NCI-H1105 (cell line): ENCODE data around the gene DSCAML1.
"Not testable (repeated sequence)": the region's sequence is repeated elsewhere in the genome, so short reads cannot be mapped to it uniquely, and the experiment has no call there.

Experiments
- DNase-seq: peaks from one replicate; lab custom pipeline; 2025; lab: John Stamatoyannopoulos, UW

DSCAML1 gene

DNA sequence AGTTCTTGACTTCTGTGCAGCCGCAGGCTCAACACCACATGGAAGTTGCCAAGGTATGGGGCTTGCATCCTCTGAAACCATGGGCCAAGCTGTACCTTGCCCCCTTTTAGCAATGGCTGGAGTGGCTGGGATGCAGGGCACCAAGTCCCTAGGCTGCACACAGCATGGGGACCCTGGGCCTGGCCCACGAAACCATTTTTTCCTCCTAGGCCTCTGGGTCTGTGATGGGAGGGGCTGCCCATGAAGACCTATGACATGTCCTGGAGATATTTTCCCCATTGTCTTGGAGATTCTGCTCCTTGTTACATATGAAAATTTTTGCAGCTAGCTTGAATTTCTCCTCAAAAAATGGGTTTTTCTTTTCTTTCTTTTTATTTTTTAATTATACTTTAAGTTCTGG, 398.4 kb downstream of the DSCAML1 start:
- not testable (repeated sequence) for DNase-seq

DNA sequence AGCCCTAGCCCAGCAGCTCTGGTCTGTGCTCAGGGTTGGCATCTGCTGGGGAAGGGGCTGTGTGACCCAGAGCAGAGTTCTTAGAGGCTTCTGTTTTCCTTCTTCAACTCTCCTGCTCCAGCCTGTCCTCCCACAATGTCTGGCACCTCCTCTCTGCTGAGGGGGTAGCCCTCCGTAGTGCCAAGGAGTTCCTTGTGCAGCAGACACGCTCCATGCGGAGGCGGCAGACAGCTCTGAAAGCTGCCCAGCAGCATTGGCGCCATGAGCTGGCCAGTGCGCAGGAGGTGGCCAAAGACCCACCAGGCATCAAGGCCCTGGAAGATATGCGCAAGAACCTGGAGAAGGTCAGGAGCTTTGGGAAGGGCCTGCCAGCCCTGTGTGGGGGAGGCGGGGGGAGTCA, 400.0 kb downstream of the DSCAML1 start:
- DNase-seq, result no peak

GRCh38 chr11:117395476-117395875, 401.5 kb downstream of the DSCAML1 start:
- no peak for DNase-seq

GRCh38 chr11:117394221-117394925, 402.6 kb downstream of the DSCAML1 start:
- no peak for DNase-seq

DNA sequence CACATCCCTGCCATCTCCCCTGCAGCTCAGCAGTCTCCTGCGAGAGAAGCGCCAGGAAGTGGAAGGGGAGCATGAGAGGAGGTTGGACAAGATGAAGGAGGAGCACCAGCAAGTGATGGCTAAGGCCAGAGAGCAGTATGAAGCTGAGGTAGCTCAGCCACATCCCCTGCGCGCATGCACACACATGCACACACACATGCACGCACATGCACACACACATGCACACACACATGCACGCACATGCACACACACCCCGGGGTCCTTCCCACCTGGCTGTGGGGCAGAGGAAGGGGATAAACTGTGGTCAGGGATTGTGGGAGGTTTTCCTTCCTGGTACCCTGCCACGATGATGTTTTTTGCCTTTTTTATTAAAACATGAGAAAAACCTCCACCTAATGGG, 404.0 kb downstream of the DSCAML1 start:
- no peak for DNase-seq

- DNase-seq, result no peak
These were observed 404.9 kb downstream of the DSCAML1 start for GRCh38 chr11:117392001-117392690.

- no peak for DNase-seq
These were observed 405.8 kb downstream of the DSCAML1 start for GRCh38 chr11:117391181-117391580.

DNA sequence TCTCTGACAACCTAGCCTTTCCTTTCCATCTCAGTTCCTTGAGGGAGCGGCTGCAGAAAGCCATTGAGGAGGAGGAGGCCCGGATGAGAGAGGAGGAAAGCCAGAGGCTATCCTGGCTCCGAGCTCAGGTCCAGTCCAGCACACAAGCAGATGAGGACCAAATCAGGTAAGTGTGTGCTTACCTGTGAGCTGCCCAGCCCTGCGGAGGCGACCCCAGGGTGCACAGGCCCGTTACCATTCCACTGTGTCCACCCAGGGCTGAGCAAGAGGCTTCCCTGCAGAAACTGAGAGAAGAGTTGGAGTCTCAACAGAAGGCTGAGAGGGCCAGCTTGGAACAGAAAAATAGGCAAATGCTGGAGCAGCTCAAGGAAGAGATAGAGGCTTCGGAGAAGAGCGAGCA, 406.3 kb downstream of the DSCAML1 start:
- no peak for DNase-seq

- no peak for DNase-seq
These were observed 408.8 kb downstream of the DSCAML1 start for GRCh38 chr11:117387992-117388755.

DNA sequence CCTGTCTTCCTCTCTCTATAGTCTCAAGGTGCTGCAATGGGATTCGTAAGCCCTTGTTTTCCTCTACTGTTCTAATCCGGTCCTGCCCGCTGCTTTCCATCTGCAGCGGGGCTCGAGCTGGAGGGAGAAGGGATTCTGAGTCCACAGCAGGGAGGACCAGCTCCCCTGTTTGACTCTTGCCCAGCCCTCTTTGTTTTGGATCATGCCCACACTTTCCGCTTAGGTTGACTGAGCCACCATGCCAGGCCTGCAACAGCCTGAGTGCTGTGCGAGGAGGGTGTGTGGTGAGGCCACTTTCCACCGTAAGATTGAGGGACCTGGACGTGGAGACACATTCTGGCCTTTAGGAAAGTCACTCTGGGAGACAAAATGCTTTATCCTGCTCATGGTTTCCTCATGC, 411.1 kb downstream of the DSCAML1 start:
- DNase-seq, result no peak

DNA sequence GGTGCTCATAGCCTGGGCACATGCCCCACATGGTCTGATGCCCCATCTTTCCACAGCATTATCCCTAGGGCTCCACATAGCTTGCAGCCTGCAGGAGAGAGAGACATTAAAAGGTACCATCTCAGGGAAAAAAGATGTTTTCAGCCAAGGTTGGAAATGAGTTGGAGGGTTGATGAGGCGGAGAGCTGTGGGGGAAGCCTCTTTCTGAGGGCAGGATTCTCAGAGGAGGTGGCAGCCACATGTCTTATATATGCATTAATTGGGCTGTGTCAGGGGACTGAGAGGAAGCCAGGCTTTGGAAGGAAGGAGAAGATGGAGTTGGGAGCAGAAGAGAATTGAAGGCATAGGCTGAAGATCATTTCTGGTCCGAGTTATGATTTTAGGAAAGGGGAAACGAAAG, 411.5 kb downstream of the DSCAML1 start:
- DNase-seq, result no peak

DNA sequence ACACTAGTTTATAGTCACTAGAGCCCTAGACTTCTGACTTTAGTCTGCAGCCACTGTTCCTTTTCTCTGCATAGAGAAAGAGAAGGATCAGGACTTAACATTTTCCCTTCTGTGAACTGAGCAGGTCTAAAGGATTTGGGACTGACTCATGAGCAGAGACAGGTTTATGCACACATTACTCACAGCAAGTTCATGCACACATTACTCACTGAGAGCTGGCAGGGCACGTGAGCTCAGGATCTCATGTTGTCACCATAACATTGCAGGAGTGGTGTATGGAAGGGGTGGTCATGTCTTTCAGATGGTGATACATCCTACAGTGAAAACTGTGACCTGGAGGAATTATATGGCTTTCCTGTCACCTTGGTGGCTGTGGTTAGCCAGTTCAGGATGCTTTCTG, 413.0 kb downstream of the DSCAML1 start:
- DNase-seq, result no peak

GRCh38 chr11:117382746-117383145, 414.3 kb downstream of the DSCAML1 start:
- DNase-seq, result no peak

DNA sequence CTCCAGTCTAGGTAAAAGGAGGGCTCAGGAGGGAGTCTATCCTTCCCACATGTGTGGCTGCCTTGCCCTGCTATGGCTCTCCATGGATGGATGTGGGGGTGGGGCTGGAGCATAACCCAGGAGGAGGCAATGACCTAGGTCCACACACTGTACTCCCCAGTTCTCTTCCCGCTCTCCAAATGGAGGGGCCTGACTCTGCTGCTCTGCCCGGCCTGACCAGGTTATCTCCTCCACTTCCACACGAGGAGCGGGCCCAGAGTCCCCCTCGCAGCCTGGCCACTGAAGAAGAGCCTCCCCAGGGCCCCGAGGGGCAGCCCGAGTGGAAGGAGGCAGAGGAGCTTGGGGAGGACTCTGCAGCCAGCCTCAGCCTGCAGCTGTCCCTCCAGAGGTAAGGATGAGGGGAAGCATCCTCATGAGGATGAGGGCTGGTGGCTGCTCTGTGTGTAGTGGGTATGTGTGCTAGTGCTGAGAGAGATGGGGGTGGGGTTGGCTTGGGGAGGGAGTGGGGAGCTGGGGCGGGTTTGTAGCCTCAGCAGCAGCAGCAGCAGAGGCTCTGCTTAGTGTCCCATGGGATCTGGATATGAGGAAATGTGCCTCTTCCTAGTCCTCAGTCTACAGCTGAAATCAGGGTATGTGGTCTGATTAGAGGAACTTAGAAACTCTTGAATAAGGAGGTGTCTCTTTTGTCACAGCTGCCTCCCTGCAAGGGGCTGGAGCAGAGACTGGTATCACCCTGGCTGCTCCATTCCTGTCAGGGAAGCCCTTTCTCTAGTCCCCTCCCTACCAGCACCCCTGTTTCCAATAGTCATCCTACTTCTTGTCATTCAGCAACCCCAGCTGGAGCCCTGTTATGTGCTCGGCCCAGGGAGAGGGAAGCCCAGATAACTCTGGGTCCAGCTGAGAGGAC, 415.3 kb downstream of the DSCAML1 start:
- no peak for DNase-seq

DNA sequence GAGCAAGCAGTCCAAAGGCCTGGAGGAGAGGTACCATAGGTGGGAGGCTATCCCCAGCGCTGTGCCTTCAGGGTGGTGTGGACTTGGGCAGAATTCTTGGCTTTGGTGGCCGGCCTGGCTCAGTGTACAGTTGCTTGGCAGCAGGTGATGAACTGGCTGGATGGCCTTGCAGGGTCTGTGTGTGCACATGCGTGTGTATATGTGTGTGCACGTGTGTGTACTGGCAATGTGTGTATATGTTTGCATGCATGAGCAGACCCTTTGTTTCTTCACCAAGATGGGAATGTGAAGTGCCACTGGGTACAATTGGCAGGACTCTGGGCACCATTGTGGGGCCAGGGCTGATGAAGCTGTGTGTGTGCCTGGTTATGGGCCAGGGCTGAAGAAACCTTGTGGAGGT, 416.3 kb downstream of the DSCAML1 start:
- DNase-seq, result no peak

GRCh38 chr11:117378976-117379865, 417.8 kb downstream of the DSCAML1 start:
- no peak for DNase-seq
